ENCODE data around the gene OXER1. TPM values are rescaled to one million over a fixed set of nuclear protein-coding genes. Genes with fewer than 3 reads are reported as not detected.

The OXER1 gene
- total and polyA plus RNA-seq, 2 of the 13 experiments (the other 11 are each of a cell fraction or from before 2014, with no cell fraction given): 8.0 to 9.0 TPM

DNA sequence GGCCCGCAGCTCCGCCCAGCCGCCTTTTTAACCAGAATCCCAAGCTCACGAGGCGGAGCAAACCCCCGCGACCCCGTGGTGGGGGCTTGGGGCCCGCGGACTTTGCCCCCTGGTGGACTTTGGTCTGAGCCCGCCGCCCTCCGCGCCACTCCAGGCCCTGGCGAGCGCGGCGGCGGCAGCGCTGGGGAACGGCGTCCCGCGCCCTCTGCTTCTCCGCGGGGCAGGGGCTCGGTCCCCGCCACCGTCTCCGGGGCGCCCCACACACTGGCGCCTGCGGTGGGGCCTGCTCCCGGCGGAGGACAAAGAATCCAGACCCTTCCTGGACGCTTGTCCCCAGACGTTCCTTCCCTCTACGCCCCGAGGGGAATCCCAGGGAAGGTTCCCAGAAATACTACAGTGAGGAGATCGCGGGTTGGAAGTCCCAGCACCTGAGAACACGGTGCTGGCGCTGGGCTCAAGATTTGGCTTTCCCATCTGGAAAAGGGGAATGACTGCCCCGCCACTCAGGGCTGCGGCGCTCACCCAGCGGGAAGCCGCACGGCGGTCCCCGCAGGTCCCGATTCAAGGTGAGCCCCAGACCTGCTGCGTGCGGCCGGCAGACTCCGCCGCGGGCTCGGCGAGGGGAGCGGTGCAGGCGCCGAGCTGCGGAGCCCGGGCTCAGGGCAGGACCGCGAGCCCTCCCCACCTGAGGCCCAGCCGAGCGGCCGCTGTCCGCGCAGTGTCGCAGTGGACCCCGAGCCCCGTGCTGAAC, 28.8 kb upstream of the OXER1 start, which contains the start of gene HAAO (continued):
- TF ChIP-seq MBNL3 (CRISPR knock-in tag; conservative IDR thresholded peaks at IDR 0.05) (0 out of 2 replicates have a peak, but pooled peaks have one; percentile 64), ZBTB1 (CRISPR knock-in tag; IDR thresholded peaks at IDR 0.05; ENCODE audit: borderline replicate concordance) (peak; percentile 43; the same call in 1 of the 2 replicates), MED8 (CRISPR knock-in tag; IDR thresholded peaks at IDR 0.05; ENCODE audit: insufficient replicate concordance) (peak; percentile 99), HNF4A (CRISPR knock-in tag; IDR thresholded peaks at IDR 0.05) (peak; percentile 100), SOX13 (IDR thresholded peaks at IDR 0.05) (peak; percentile 72), SOX13 (CRISPR knock-in tag; conservative IDR thresholded peaks at IDR 0.05 in 1 of 2, IDR thresholded peaks at IDR 0.05 in 1 of 2) (peak; percentile 87 to 89; a peak in 2 of 4 replicates), ZNF350 (CRISPR knock-in tag; IDR thresholded peaks at IDR 0.05; ENCODE audit: borderline replicate concordance, low read depth) (peak; percentile 96), ZNF572 (CRISPR knock-in tag; IDR thresholded peaks at IDR 0.05) (0 out of 2 replicates have a peak, but pooled peaks have one; percentile 16), CAMTA2 (CRISPR knock-in tag; IDR thresholded peaks at IDR 0.05; ENCODE audit: borderline replicate concordance) (peak; percentile 82; the same call in 1 of the 2 replicates), HHEX (CRISPR knock-in tag; IDR thresholded peaks at IDR 0.05) (0 out of 2 replicates have a peak, but pooled peaks have one; percentile 2), TEAD2 (CRISPR knock-in tag; IDR thresholded peaks at IDR 0.05) (peak; percentile 94), ZFP82 (CRISPR knock-in tag; IDR thresholded peaks at IDR 0.05; ENCODE audit: borderline replicate concordance) (peak; percentile 97; the same call in 1 of the 2 replicates), ZNF160 (CRISPR knock-in tag; IDR thresholded peaks at IDR 0.05) (no peak; the same call in 1 of the 2 replicates), MIXL1 (CRISPR knock-in tag; IDR thresholded peaks at IDR 0.05) (peak; percentile 87)
- TF ChIP-seq, protein P1, sequence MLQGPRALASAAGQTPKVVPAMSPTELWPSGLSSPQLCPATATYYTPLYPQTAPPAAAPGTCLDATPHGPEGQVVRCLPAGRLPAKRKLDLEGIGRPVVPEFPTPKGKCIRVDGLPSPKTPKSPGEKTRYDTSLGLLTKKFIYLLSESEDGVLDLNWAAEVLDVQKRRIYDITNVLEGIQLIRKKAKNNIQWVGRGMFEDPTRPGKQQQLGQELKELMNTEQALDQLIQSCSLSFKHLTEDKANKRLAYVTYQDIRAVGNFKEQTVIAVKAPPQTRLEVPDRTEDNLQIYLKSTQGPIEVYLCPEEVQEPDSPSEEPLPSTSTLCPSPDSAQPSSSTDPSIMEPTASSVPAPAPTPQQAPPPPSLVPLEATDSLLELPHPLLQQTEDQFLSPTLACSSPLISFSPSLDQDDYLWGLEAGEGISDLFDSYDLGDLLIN (CRISPR knock-in tag; IDR thresholded peaks at IDR 0.05; ENCODE audit: borderline replicate concordance): peak; percentile 99
- TF ChIP-seq, protein P2, sequence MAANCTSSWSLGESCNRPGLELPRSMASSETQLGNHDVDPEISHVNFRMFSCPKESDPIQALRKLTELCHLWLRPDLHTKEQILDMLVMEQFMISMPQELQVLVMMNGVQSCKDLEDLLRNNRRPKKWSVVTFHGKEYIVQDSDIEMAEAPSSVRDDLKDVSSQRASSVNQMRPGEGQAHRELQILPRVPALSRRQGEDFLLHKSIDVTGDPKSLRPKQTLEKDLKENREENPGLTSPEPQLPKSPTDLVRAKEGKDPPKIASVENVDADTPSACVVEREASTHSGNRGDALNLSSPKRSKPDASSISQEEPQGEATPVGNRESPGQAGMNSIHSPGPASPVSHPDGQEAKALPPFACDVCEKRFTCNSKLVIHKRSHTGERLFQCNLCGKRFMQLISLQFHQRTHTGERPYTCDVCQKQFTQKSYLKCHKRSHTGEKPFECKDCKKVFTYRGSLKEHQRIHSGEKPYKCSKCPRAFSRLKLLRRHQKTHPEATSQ (CRISPR knock-in tag; IDR thresholded peaks at IDR 0.05; ENCODE audit: borderline replicate concordance): peak; percentile 64; the same call in 1 of the 2 replicates
- TF ChIP-seq, protein P3, sequence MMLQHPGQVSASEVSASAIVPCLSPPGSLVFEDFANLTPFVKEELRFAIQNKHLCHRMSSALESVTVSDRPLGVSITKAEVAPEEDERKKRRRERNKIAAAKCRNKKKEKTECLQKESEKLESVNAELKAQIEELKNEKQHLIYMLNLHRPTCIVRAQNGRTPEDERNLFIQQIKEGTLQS (CRISPR knock-in tag; IDR thresholded peaks at IDR 0.05): peak; percentile 80
- TF ChIP-seq, protein P4, sequence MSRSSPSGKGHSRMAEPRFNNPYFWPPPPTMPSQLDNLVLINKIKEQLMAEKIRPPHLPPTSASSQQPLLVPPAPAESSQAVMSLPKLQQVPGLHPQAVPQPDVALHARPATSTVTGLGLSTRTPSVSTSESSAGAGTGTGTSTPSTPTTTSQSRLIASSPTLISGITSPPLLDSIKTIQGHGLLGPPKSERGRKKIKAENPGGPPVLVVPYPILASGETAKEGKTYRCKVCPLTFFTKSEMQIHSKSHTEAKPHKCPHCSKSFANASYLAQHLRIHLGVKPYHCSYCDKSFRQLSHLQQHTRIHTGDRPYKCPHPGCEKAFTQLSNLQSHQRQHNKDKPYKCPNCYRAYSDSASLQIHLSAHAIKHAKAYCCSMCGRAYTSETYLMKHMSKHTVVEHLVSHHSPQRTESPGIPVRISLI (CRISPR knock-in tag; IDR thresholded peaks at IDR 0.05; ENCODE audit: borderline replicate concordance): peak; percentile 79; the same call in 1 of the 2 replicates
- TF ChIP-seq, protein P5, sequence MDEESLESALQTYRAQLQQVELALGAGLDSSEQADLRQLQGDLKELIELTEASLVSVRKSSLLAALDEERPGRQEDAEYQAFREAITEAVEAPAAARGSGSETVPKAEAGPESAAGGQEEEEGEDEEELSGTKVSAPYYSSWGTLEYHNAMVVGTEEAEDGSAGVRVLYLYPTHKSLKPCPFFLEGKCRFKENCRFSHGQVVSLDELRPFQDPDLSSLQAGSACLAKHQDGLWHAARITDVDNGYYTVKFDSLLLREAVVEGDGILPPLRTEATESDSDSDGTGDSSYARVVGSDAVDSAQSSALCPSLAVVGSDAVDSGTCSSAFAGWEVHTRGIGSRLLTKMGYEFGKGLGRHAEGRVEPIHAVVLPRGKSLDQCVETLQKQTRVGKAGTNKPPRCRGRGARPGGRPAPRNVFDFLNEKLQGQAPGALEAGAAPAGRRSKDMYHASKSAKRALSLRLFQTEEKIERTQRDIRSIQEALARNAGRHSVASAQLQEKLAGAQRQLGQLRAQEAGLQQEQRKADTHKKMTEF (CRISPR knock-in tag; IDR thresholded peaks at IDR 0.05): peak; percentile 99
- TF ChIP-seq, protein P6, sequence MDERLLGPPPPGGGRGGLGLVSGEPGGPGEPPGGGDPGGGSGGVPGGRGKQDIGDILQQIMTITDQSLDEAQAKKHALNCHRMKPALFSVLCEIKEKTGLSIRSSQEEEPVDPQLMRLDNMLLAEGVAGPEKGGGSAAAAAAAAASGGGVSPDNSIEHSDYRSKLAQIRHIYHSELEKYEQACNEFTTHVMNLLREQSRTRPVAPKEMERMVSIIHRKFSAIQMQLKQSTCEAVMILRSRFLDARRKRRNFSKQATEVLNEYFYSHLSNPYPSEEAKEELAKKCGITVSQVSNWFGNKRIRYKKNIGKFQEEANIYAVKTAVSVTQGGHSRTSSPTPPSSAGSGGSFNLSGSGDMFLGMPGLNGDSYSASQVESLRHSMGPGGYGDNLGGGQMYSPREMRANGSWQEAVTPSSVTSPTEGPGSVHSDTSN (CRISPR knock-in tag; IDR thresholded peaks at IDR 0.05): no peak
- TF ChIP-seq, protein P7, sequence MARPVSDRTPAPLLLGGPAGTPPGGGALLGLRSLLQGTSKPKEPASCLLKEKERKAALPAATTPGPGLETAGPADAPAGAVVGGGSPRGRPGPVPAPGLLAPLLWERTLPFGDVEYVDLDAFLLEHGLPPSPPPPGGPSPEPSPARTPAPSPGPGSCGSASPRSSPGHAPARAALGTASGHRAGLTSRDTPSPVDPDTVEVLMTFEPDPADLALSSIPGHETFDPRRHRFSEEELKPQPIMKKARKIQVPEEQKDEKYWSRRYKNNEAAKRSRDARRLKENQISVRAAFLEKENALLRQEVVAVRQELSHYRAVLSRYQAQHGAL (CRISPR knock-in tag; IDR thresholded peaks at IDR 0.05; ENCODE audit: not compliant biosample characterization): peak; percentile 74
